Type B pancreatic cell (in vitro differentiated cells): Measurements from ENCODE around the gene ARHGEF10L. TPM values are rescaled to one million over a fixed set of nuclear protein-coding genes. Genes with fewer than 3 reads are reported as not detected.
A peak's percentile ranks its signal among the peaks of the same experiment; 100 is the strongest.

Source experiments
- DNase-seq: peaks from one replicate; pipeline ENCODE4 v3.0.0; 2021; ENCODE audit warnings: mixed read lengths; ENCODE audit not compliant: unreplicated experiment; ENCODE audit errors: extremely low spot score
- H3K27ac Mint-ChIP-seq: 2 replicates; pipeline ENCODE4 v1.8.0; 2021; ENCODE audit warnings: mild to moderate bottlenecking, mixed read lengths
- H3K27me3 Mint-ChIP-seq: 2 replicates; pipeline ENCODE4 v1.8.0; 2021; ENCODE audit warnings: mixed read lengths
- H3K36me3 Mint-ChIP-seq: 2 replicates; pipeline ENCODE4 v1.8.0; 2021; ENCODE audit warnings: mixed read lengths
- H3K4me1 Mint-ChIP-seq: one replicate; pipeline ENCODE4 v1.8.0; 2021; ENCODE audit warnings: mixed read lengths; ENCODE audit not compliant: unreplicated experiment
- H3K4me3 Mint-ChIP-seq: 2 replicates; pipeline ENCODE4 v1.8.0; 2021; ENCODE audit warnings: mild to moderate bottlenecking, mixed read lengths
- H3K9me3 Mint-ChIP-seq: 2 replicates; pipeline ENCODE4 v1.8.0; 2021; ENCODE audit warnings: mixed read lengths
- total RNA-seq: library from RNA; stranded (reverse); gene quantifications from 2 replicates; pipeline ENCODE4 v1.2.1, GENCODE V29; 2021; ENCODE audit warnings: low replicate concordance
- TF ChIP-seq, protein P1 (sequence below): fragments of 200-600 bp; sonication (generic); conservative IDR thresholded peaks from 2 replicates; pipeline ENCODE4 v1.5.0; 2021; ENCODE audit warnings: antibody characterized with exemption, mild to moderate bottlenecking

The ARHGEF10L gene
- total RNA-seq, 1 donor from 2014 or later, result 36.0 TPM

DNA sequence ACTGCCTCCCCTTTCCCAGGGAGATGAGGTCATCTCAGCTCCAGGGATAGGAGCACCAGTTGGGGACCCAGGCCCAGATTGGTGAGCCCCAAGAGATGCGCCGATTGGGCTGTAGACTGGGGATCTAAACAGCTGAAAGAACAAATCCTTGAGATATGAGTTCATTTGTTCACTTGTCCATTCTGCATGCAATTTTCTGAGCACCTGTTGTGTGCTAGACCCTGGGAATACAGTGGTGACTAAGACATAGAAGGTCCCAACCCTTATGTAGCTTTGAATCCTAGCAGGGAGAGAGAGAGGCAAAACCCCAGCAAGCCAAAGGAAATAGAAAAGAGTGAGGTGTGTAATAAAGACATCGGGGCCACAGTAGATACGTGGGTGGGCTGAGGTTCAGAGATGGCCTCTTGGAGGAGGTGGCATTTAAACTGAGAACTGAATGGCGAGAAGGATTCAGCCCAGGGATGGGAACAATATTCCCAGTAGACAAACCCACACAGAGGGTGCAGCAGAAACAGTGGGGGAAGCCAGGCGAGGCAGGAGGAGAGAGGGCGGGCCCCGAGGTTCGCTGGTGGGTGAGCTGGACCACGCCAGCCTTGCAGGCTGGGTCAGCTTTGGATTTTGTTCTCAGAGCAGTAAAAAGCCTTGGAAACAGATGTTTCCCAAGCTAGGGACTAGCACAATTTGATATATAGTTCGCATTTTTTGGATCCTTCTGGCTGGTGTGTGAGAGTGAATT, 110.0 kb downstream of the ARHGEF10L start:
- Mint-ChIP-seq H3K27me3 (no peaks in the 10 kb centered on the region), H3K9me3 (no peaks in the 10 kb centered on the region), H3K36me3 (peaks cover 6% of the 10 kb centered on the region), H3K4me1 (peaks cover 10% of the 10 kb centered on the region), H3K4me3 (no peak overlapping the region), H3K27ac (peak overlapping the region; percentile 9)
- DNase-seq, result no peak
- TF ChIP-seq, protein P1, sequence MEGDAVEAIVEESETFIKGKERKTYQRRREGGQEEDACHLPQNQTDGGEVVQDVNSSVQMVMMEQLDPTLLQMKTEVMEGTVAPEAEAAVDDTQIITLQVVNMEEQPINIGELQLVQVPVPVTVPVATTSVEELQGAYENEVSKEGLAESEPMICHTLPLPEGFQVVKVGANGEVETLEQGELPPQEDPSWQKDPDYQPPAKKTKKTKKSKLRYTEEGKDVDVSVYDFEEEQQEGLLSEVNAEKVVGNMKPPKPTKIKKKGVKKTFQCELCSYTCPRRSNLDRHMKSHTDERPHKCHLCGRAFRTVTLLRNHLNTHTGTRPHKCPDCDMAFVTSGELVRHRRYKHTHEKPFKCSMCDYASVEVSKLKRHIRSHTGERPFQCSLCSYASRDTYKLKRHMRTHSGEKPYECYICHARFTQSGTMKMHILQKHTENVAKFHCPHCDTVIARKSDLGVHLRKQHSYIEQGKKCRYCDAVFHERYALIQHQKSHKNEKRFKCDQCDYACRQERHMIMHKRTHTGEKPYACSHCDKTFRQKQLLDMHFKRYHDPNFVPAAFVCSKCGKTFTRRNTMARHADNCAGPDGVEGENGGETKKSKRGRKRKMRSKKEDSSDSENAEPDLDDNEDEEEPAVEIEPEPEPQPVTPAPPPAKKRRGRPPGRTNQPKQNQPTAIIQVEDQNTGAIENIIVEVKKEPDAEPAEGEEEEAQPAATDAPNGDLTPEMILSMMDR, result no peak

DNA sequence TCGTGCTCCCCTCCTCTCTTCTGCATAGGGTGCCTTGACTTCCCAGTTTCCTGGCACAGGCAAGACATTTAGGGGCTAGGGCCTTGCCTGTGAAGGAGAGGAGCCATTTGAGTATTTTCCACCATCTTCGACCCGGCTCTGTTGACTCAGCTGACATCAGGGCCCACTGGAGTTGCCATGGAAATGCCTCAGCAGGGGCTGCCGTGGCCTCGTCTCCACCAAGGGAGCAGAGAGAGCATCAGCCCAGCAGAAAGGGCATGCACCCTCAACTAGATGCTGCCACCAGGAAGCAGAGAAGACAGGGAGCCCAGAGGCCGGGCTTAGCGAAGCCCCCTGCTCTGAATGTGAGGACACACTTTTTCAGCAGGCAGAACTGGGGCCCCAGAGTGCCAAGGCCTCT, 113.8 kb downstream of the ARHGEF10L start:
- DNase-seq, result no peak
- H3K27ac Mint-ChIP-seq, result peak overlapping the region; percentile 18
- no peaks in the 10 kb centered on the region for H3K27me3 Mint-ChIP-seq
- TF ChIP-seq, protein P1, result no peak
- no peaks in the 10 kb centered on the region for H3K9me3 Mint-ChIP-seq
- H3K4me3 Mint-ChIP-seq, result no peak overlapping the region
- H3K4me1 Mint-ChIP-seq, result peaks cover 10% of the 10 kb centered on the region
- H3K36me3 Mint-ChIP-seq, result peaks cover 6% of the 10 kb centered on the region

- TF ChIP-seq, protein P1, result peak; percentile 88
- H3K4me1 Mint-ChIP-seq, result peaks cover 10% of the 10 kb centered on the region
- H3K36me3 Mint-ChIP-seq, result peaks cover 9% of the 10 kb centered on the region
- H3K4me3 Mint-ChIP-seq, result no peak overlapping the region
- DNase-seq, result peak; percentile 79
- peak overlapping the region; percentile 18 for H3K27ac Mint-ChIP-seq
- no peaks in the 10 kb centered on the region for H3K9me3 Mint-ChIP-seq
- no peaks in the 10 kb centered on the region for H3K27me3 Mint-ChIP-seq
These were observed 114.3 kb downstream of the ARHGEF10L start for GRCh38 chr1:17653728-17654351.

DNA sequence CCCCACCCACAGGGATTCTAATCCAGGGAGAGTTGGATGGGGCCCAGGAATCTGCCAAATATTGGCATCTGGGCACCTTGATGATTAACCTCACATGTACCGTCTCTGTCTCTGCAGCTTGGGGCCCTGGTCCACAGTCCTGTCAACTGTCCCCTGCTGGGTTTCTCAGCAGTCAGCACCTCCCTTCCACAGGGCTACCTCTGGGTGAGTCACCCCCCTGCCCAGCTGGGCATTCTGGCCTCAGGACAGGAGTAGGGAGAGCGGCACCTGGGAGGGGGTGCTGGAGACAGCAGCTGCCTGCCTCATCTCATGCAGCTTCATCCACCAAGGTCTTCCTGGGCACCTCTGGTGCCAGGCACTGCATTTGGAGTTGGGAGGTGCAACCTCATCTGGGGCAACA, 115.0 kb downstream of the ARHGEF10L start:
- Mint-ChIP-seq H3K36me3 (peaks cover 6% of the 10 kb centered on the region), H3K27ac (no peak overlapping the region), H3K4me3 (no peak overlapping the region), H3K27me3 (no peaks in the 10 kb centered on the region), H3K9me3 (no peaks in the 10 kb centered on the region), H3K4me1 (peaks cover 10% of the 10 kb centered on the region)
- no peak for DNase-seq
- TF ChIP-seq, protein P1, result no peak

GRCh38 chr1:17655169-17655568, 115.7 kb downstream of the ARHGEF10L start:
- H3K4me3 Mint-ChIP-seq, result no peak overlapping the region
- H3K36me3 Mint-ChIP-seq, result peaks cover 3% of the 10 kb centered on the region
- no peaks in the 10 kb centered on the region for H3K9me3 Mint-ChIP-seq
- H3K27me3 Mint-ChIP-seq, result no peaks in the 10 kb centered on the region
- TF ChIP-seq, protein P1, result no peak
- H3K4me1 Mint-ChIP-seq, result peaks cover 10% of the 10 kb centered on the region
- no peak overlapping the region for H3K27ac Mint-ChIP-seq
- no peak for DNase-seq
